ENCODE results near the gene GPRIN2.
"Not testable (repeated sequence)": the region's sequence is repeated elsewhere in the genome, so short reads cannot be mapped to it uniquely, and the experiment has no call there.

Gene GPRIN2

GRCh38 chr10:46516660-46517416, 39.6 kb downstream of the GPRIN2 start:
- no peak for DNase-seq

GRCh38 chr10:46515793-46516192, 40.7 kb downstream of the GPRIN2 start:
- DNase-seq: no peak

GRCh38 chr10:46515366-46515765, 41.1 kb downstream of the GPRIN2 start:
- no peak for DNase-seq

- DNase-seq: no peak
These were observed 41.6 kb downstream of the GPRIN2 start for GRCh38 chr10:46514899-46515298.

GRCh38 chr10:46514431-46514861, 42.0 kb downstream of the GPRIN2 start:
- DNase-seq: no peak

GRCh38 chr10:46513333-46513732, 43.1 kb downstream of the GPRIN2 start:
- not testable (repeated sequence) for DNase-seq

GRCh38 chr10:46512725-46513124, 43.7 kb downstream of the GPRIN2 start:
- not testable (repeated sequence) for DNase-seq

GRCh38 chr10:46512002-46512401, 44.5 kb downstream of the GPRIN2 start:
- DNase-seq: not testable (repeated sequence)
